Gastroesophageal sphincter (tissue), 4 donors: Measurements from ENCODE around the gene FOXB1. TPM values are rescaled to one million over a fixed set of nuclear protein-coding genes. Genes with fewer than 3 reads are reported as not detected.

Experiments
- ATAC-seq: fragments of 150-250 bp; one replicate; pipeline ENCODE4 v1.9.1; 2016; ENCODE audit warnings: mild to moderate bottlenecking, moderate library complexity
- H3K27ac ChIP-seq, 4 donors: fragments of 200-600 bp; sonication (generic) in 3 of 4; 1 replicate in 3 of 4; 2 replicates in 1 of 4; pipeline ENCODE4 v1.5.1; 2016 to 2019
- H3K27me3 ChIP-seq: fragments of 200-600 bp; sonication (generic); one replicate; pipeline ENCODE4 v1.5.1; 2019
- H3K36me3 ChIP-seq, 2 donors: fragments of 200-600 bp; sonication (generic); one replicate each; pipeline ENCODE4 v1.5.1; 2019; ENCODE audit warnings: control low read depth in 1 of 2
- H3K4me1 ChIP-seq, 3 donors: fragments of 200-600 bp; sonication (generic); 1 replicate in 2 of 3; 2 replicates in 1 of 3; pipeline ENCODE4 v1.5.1; 2016 to 2019; ENCODE audit warnings: control low read depth in 2 of 3
- H3K4me3 ChIP-seq, 2 donors: fragments of 200-600 bp; sonication (generic); one replicate each; pipeline ENCODE4 v1.5.1; 2019; ENCODE audit warnings: mild to moderate bottlenecking in 1 of 2, moderate library complexity in 1 of 2
- H3K9me3 ChIP-seq, 3 donors: fragments of 200-600 bp; sonication (generic); one replicate each; pipeline ENCODE4 v1.5.1; 2017 to 2019; ENCODE audit warnings: control low read depth in 2 of 3
- EP300 ChIP-seq: sonication (generic); formaldehyde crosslinking; IDR thresholded peaks from one replicate; pipeline ENCODE4 v1.6.1; 2017; ENCODE audit warnings: antibody characterized with exemption, mild to moderate bottlenecking
- POLR2A ChIP-seq, 2 donors: fragments of 450-650 bp; IDR thresholded peaks; one replicate each; pipeline ENCODE4 v1.6.1; 2017; ENCODE audit warnings: antibody characterized with exemption in 2 of 2, mild to moderate bottlenecking in 2 of 2, moderate library complexity in 1 of 2
- POLR2AphosphoS5 ChIP-seq: sonication (generic); formaldehyde crosslinking; IDR thresholded peaks from one replicate; pipeline ENCODE4 v1.6.1; 2017; ENCODE audit warnings: antibody characterized with exemption
- WGBS, 2 donors: methylation state at CpG; one replicate each; pipeline ENCODE4 v1.1.5; 2018; ENCODE audit warnings: low coverage in 1 of 2; 5-methylcytosine and 5-hydroxymethylcytosine counted together
- total RNA-seq, 4 donors: library from RNA; depleted of rRNA; stranded (reverse); fragments of >200 nt; gene quantifications; one replicate each; pipeline ENCODE4 v1.1.0, GENCODE V29; 2016
- TF ChIP-seq, protein P1 (sequence below), 4 experiments: fragments of 200-600 bp in 2 of 4; fragments of 450-650 bp in 2 of 4; sonication (generic) in 1 of 4; IDR thresholded peaks; one replicate each; pipeline ENCODE4 v1.5.1; 2017 to 2019; ENCODE audit warnings: antibody characterized with exemption in 4 of 4, mild to moderate bottlenecking in 2 of 4, moderate library complexity in 2 of 4

Gene FOXB1
- total RNA-seq, 4 donors from 2014 or later: not detected

DNA sequence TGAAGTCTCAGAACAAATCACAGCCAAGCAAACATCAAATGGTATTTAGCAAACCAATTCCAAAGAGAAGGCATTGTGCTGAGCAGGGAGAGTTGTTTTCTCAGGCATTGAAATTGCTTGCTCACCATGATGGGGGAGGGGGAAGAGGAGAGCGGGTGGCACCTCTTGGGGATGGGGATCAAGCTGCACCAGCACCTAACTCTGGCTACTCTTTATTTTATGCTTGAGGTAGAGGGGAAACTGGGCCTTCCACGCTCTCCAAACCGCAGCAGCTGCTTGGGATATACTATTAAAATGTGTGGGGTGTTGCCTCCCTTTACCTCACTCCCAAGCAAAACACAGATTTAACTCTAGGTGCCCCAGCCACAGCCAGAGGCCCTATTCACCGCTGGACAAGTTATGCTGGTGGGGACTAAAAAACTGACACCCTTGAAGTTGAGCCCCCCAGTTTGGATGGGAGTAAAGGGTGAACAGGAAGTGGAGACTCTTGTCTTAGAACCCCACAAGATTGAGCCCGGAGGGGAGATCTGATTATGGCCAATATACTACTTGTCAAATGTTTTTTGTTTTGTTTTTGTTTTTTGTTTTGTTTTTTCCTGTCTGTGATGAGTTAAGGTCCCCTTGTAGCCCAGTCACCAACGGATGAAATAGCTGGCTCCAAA is 5.0 kb upstream of the FOXB1 start:
- Histone ChIP-seq H3K4me1 (peaks cover 0 to 46% (median 4%) of the 10 kb centered on the region in 3 donors), H3K27ac (no peak overlapping the region), H3K27me3 (peaks cover 100% of the 10 kb centered on the region), H3K4me3 (no peak overlapping the region), H3K9me3 (no peaks in the 10 kb centered on the region), H3K36me3 (no peaks in the 10 kb centered on the region)
- TF ChIP-seq POLR2A (IDR thresholded peaks at IDR 0.05) (no peak), EP300 (no peak)
- TF ChIP-seq, protein P1, sequence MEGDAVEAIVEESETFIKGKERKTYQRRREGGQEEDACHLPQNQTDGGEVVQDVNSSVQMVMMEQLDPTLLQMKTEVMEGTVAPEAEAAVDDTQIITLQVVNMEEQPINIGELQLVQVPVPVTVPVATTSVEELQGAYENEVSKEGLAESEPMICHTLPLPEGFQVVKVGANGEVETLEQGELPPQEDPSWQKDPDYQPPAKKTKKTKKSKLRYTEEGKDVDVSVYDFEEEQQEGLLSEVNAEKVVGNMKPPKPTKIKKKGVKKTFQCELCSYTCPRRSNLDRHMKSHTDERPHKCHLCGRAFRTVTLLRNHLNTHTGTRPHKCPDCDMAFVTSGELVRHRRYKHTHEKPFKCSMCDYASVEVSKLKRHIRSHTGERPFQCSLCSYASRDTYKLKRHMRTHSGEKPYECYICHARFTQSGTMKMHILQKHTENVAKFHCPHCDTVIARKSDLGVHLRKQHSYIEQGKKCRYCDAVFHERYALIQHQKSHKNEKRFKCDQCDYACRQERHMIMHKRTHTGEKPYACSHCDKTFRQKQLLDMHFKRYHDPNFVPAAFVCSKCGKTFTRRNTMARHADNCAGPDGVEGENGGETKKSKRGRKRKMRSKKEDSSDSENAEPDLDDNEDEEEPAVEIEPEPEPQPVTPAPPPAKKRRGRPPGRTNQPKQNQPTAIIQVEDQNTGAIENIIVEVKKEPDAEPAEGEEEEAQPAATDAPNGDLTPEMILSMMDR (IDR thresholded peaks at IDR 0.05): no peak
- ATAC-seq: no peak
- WGBS, 2 donors: 7 to 14% methylated on average over 2 to 5 of the region's 6 CpGs

DNA sequence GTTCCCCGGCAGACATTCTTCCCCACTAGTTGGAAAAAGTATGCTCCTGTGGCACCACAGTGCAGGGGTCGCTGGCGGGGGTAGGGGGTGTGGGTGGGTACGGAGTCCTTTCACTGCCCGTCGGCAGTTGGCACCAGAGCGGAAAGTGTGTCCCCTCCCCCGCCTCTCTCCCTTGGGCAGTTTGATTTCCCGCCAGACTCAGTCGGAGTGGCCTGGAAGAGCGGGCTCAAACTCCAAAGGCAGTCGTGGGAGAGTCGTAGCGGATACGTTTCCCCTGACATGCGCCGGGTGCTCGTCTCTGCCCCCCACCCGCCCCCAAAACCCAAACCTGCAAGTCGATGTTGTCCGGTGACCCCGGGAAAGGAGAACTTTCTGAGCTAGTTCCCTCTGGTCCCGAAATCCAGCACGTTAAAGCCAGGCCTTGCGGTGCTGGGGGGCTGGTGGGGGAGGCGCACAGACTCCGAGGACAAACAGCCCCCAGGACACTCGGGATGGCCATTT is 4.4 kb upstream of the FOXB1 start:
- TF ChIP-seq, protein P1 (IDR thresholded peaks at IDR 0.05): no peak
- TF ChIP-seq POLR2A (IDR thresholded peaks at IDR 0.05) (no peak), EP300 (no peak), POLR2AphosphoS5 (no peak)
- H3K27ac ChIP-seq: no peak overlapping the region
- 3 to 7% methylated on average over 3 to 5 of the region's 28 CpGs for WGBS, 2 donors
- H3K9me3 ChIP-seq: no peaks in the 10 kb centered on the region
- no peak overlapping the region for H3K4me3 ChIP-seq
- H3K4me1 ChIP-seq: peaks cover 0 to 51% (median 10%) of the 10 kb centered on the region in 3 donors
- H3K27me3 ChIP-seq: peaks cover 100% of the 10 kb centered on the region
- ATAC-seq: no peak
- H3K36me3 ChIP-seq: no peaks in the 10 kb centered on the region

DNA sequence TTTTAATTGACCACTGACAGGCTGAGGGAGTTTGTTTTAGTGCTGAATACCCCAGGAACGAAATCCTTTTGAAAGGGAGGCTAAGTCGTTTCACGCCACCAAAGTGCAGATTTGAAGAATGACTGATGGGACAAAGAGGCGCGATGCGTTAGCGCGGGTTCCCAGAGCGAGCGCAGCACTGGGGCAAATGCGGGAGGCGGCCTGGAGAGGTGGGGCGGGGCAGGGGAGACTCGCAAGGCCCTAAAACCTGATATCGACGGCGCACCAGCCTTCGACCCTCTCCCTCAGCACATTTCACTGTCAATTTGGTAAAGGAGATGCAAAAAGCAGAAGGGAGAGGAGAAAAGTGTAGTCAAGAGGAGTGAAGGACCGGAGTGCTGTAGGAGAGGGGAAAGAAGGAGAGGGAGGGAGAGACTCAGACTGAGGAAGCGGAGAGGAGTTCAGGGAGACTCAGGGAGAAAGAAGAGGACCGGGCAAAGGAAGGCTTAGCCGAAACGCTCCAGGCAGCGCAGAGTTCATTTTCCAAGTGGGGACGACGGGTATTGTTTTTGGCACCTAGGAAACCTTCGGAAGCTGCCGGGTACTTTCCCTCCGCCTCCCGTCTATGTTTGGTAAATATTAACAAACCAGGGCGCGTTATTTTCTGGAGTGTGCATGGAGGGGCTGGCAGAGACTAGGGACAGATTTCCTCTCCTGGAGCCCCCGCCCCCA is 3.8 kb upstream of the FOXB1 start:
- WGBS, 2 donors: 2 to 8% methylated on average over 15 to 18 of the region's 33 CpGs
- H3K36me3 ChIP-seq: no peaks in the 10 kb centered on the region
- no peak for ATAC-seq
- H3K4me1 ChIP-seq: peaks cover 0 to 51% (median 16%) of the 10 kb centered on the region in 3 donors
- no peak overlapping the region for H3K4me3 ChIP-seq
- peaks cover 100% of the 10 kb centered on the region for H3K27me3 ChIP-seq
- H3K27ac ChIP-seq: no peak overlapping the region
- no peak for TF ChIP-seq POLR2A (IDR thresholded peaks at IDR 0.05)
- TF ChIP-seq POLR2AphosphoS5: no peak
- TF ChIP-seq, protein P1 (IDR thresholded peaks at IDR 0.05): no peak
- TF ChIP-seq EP300: no peak
- no peaks in the 10 kb centered on the region for H3K9me3 ChIP-seq

DNA sequence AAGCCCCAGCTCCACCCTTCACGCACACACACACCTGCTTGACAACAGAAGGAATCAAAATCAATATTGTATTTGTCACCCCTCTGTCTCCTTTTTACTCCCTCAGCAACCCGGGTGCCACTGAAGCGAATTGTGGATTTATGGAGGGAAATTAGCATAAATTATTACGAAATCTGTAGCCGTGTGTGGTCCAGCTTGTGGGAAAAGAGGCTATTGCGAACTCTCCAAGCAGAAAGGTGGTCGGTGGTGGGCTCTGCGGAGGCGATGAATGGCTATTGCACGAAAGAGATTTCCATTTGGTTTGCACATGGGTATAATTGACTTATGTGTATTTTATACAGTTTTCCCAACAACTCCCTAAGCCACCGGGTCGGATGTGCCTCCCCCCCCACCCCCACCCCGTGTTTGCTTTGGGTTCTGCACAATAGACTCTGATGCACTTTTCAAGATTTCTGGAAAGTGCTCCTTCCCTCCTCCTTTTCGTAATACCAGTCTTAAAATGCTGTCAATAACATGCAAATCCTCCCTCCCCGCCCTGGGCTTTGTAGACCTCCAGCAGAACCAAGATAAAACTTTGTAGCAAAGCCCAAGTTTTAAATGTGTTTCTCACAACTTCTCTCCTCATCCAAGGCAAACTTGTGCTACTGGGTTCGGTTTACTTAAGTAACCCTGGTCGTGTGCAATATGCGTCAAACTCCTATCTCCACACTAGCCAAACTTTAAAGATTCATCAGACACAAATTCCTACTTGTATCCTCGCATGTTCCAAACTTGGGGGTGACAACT is 3.1 kb upstream of the FOXB1 start:
- no peaks in the 10 kb centered on the region for H3K9me3 ChIP-seq
- no peaks in the 10 kb centered on the region for H3K36me3 ChIP-seq
- H3K4me3 ChIP-seq: no peak overlapping the region
- H3K27ac ChIP-seq: no peak overlapping the region
- H3K4me1 ChIP-seq: peaks cover 0 to 53% (median 23%) of the 10 kb centered on the region in 3 donors
- ATAC-seq: no peak
- TF ChIP-seq, protein P1 (IDR thresholded peaks at IDR 0.05): no peak
- TF ChIP-seq POLR2A (IDR thresholded peaks at IDR 0.05) (no peak), EP300 (no peak), POLR2AphosphoS5 (no peak)
- H3K27me3 ChIP-seq: peaks cover 100% of the 10 kb centered on the region
- 6 to 7% methylated on average over 16 to 19 of the region's 19 CpGs for WGBS, 2 donors
